K562 (cell line): ENCODE results near the gene PHF11. TPM values are rescaled to one million over a fixed set of nuclear protein-coding genes. Genes with fewer than 3 reads are reported as not detected.

ENCODE experiments used
- BACH1 ChIP-seq: fragments of 200-800 bp; sonication (Bioruptor generic); IDR thresholded peaks from 2 replicates; pipeline ENCODE4 v1.6.1; 2016; ENCODE audit warnings: missing genetic modification characterization, missing compliant biosample characterization
- CC2D1A ChIP-seq: fragments of 450-650 bp; IDR thresholded peaks from 2 replicates; pipeline ENCODE4 v1.6.1; 2017; ENCODE audit warnings: mild to moderate bottlenecking
- FOXA3 ChIP-seq, 2 experiments: fragments of 450-650 bp in 1 of 2; sonication (generic) in 1 of 2; formaldehyde crosslinking; IDR thresholded peaks in 1 of 2; conservative IDR thresholded peaks in 1 of 2; 2 replicates each; pipeline versions ENCODE4 v1.4.0 to v1.8.0; 2020 to 2022; ENCODE audit warnings: mild to moderate bottlenecking in 2 of 2, missing genetic modification reagents in 1 of 2
- HCFC1 ChIP-seq: IDR thresholded peaks from 2 replicates; pipeline ENCODE4 v1.6.1; 2012; ENCODE audit warnings: low read depth, low read length, improper control_type of control experiment
- SOX6 ChIP-seq: fragments of 450-650 bp; IDR thresholded peaks from 2 replicates; pipeline ENCODE4 v1.6.1; 2014; ENCODE audit warnings: mild to moderate bottlenecking
- ZKSCAN1 ChIP-seq: fragments of 150-350 bp; IDR thresholded peaks from 2 replicates; pipeline ENCODE4 v1.6.1; 2016; ENCODE audit warnings: low read depth, low read length
- ZNF197 ChIP-seq: fragments of 200-800 bp; sonication (Bioruptor generic); IDR thresholded peaks from 2 replicates; pipeline ENCODE4 v1.6.1; 2016; ENCODE audit warnings: low read depth, missing genetic modification characterization, missing compliant biosample characterization
- ZNF232 ChIP-seq: sonication (generic); formaldehyde crosslinking; IDR thresholded peaks from 2 replicates; pipeline ENCODE4 v1.8.0; 2022; ENCODE audit warnings: mild to moderate bottlenecking, missing genetic modification reagents
- ZNF408 ChIP-seq: fragments of 250-450 bp; sonication (Bioruptor Pico); IDR thresholded peaks from 2 replicates; pipeline ENCODE4 v1.4.0; 2020; ENCODE audit warnings: low read depth, mild to moderate bottlenecking, moderate library complexity
- ZNF518B ChIP-seq: fragments of 250-450 bp; sonication (Bioruptor Pico); IDR thresholded peaks from 2 replicates; pipeline ENCODE4 v1.5.0; 2021; ENCODE audit warnings: mild to moderate bottlenecking, moderate library complexity
- ZNF696 ChIP-seq: fragments of 250-450 bp; sonication (Bioruptor Pico); conservative IDR thresholded peaks from 2 replicates; pipeline ENCODE4 v1.4.0; 2020; ENCODE audit warnings: mild to moderate bottlenecking, moderate library complexity
- polyA plus RNA-seq, 8 experiments: library from polyadenylated mRNA; depleted of rRNA in 4 of 8; stranded (reverse) in 5 of 8; unstranded in 3 of 8; fragments of >200 nt; fragmentation: Nextera tagmentation in 2 of 8; fragmentation: Illumina TruSeq in 1 of 8; extraction: Ambion mirVana in 2 of 8; extraction: Trizol in 1 of 8; gene quantifications; 2 replicates each; pipeline versions ENCODE4 v1.2.1 to v1.2.3, GENCODE V29; 2011 to 2014; ENCODE audit warnings: inconsistent platforms in 1 of 8, missing spikeins in 1 of 8
- total RNA-seq, 7 experiments: library from RNA; depleted of rRNA in 6 of 7; stranded (reverse); fragments of >200 nt in 6 of 7; fragmentation: Illumina TruSeq in 2 of 7; extraction: Trizol in 2 of 7; gene quantifications; 2 replicates each; pipeline versions ENCODE4 v1.2.1 to v1.2.3, GENCODE V29; 2011 to 2021; ENCODE audit warnings: low replicate concordance in 1 of 7

The PHF11 gene
- total and polyA plus RNA-seq, 9 of the 15 experiments (the other 6 are each of a cell fraction or from before 2014, with no cell fraction given), result 1.9 to 7.0 (median 5.3) TPM

GRCh38 chr13:49459580-49459979 is 36.2 kb upstream of the PHF11 start (continued):
- no peak for TF ChIP-seq ZKSCAN1
- TF ChIP-seq ZNF696 (CRISPR knock-in tag), result no peak
- no peak for TF ChIP-seq CC2D1A
- no peak for TF ChIP-seq HCFC1
- no peak for TF ChIP-seq SOX6
- no peak for TF ChIP-seq ZNF232 (CRISPR knock-in tag)
- TF ChIP-seq ZNF197 (CRISPR knock-in tag), result no peak
- TF ChIP-seq FOXA3 (CRISPR knock-in tag; conservative IDR thresholded peaks at IDR 0.05 in 1 of 2, IDR thresholded peaks at IDR 0.05 in 1 of 2), result no peak
- no peak for TF ChIP-seq ZNF518B (CRISPR knock-in tag)
- TF ChIP-seq ZNF408, result no peak
- no peak for TF ChIP-seq BACH1 (tag)
